Skeletal muscle satellite cell (primary cell): ENCODE measurements around the gene SPATA20.

Experiments used
- H3K27me3 ChIP-seq: 2 replicates; pipeline ENCODE4 v1.7.0; 2013; ENCODE audit warnings: low read length; ENCODE audit not compliant: control insufficient read depth, insufficient read depth
- H3K36me3 ChIP-seq: 2 replicates; pipeline ENCODE4 v1.7.0; 2013; ENCODE audit warnings: mild to moderate bottlenecking, control low read depth, low read length; ENCODE audit not compliant: insufficient read depth
- H3K4me1 ChIP-seq: 2 replicates; pipeline ENCODE4 v1.7.0; 2013; ENCODE audit warnings: low read length; ENCODE audit not compliant: control insufficient read depth, insufficient read depth
- H3K4me2 ChIP-seq: 2 replicates; pipeline ENCODE4 v1.7.0; 2013; ENCODE audit warnings: mild to moderate bottlenecking, low read length
- H3K4me3 ChIP-seq: 2 replicates; pipeline ENCODE4 v1.7.0; 2013; ENCODE audit warnings: low read length
- H3K9ac ChIP-seq: 2 replicates; pipeline ENCODE4 v1.7.0; 2013; ENCODE audit warnings: mild to moderate bottlenecking, low read depth, low read length, moderate library complexity
- H3K9me3 ChIP-seq: replicated peaks from 2 replicates; pipeline ENCODE4 v1.7.0; 2013; ENCODE audit warnings: mild to moderate bottlenecking, control low read depth, low read length

The SPATA20 gene

DNA sequence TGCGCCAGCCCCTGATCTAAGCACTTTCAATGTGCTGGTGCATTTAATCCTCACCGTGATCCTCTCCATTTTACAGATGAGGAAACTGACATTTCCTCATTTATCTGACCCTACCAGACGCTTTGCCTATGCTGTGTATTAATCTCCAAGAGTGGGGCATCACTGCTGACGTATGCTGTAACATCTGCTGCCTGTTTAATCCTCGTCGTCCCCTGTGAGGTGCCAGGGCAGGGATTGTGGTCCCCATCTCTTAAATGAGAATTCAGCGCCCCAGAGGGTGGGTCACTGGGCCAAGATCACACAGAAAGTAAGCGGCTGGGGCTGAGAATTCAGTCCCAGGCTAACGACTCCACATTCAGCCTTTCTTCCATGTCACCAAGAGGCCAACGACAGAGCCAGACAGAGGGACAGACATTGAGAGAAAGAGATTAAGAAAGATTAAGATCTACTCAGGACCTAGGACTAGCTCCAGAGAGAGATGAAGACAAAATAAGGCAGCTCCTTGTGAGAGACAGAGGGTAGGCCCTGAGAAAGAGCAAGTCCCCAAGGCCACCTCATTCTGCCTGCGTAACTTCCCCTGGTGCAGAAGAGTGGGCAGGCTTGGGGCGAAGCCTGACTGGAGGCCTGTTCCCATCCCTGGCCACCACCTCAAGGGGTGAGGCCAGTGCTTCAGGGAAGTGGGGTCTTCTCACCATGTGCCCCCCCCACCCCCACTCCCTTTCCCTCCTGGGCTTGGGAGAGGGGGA is 27.1 kb downstream of the SPATA20 start:
- no peak overlapping the region for H3K4me3 ChIP-seq
- H3K4me2 ChIP-seq = no peak overlapping the region
- H3K9me3 ChIP-seq = no peaks in the 10 kb centered on the region
- H3K27me3 ChIP-seq = peaks cover 48% of the 10 kb centered on the region
- H3K9ac ChIP-seq = no peak overlapping the region
- H3K36me3 ChIP-seq = no peaks in the 10 kb centered on the region
- H3K4me1 ChIP-seq = no peaks in the 10 kb centered on the region

DNA sequence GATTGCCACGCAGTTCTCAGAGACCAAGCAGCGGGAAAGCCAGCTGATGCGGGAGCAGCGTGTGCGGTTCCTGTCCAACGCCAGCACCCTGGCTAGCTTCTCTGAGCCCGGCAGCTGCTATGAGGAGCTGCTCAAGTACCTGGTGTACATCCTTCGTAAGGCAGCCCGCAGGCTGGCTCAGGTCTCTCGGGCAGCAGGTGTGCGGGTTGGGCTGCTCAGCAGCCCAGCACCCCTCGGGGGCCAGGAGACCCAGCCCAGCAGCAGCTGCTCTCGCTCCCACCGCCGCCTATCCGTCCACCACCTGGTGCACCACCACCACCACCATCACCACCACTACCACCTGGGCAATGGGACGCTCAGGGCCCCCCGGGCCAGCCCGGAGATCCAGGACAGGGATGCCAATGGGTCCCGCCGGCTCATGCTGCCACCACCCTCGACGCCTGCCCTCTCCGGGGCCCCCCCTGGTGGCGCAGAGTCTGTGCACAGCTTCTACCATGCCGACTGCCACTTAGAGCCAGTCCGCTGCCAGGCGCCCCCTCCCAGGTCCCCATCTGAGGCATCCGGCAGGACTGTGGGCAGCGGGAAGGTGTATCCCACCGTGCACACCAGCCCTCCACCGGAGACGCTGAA is 28.7 kb downstream of the SPATA20 start:
- Histone ChIP-seq H3K4me2 (no peak overlapping the region), H3K4me3 (no peak overlapping the region), H3K27me3 (peaks cover 62% of the 10 kb centered on the region), H3K4me1 (no peaks in the 10 kb centered on the region), H3K9ac (no peak overlapping the region), H3K9me3 (no peaks in the 10 kb centered on the region), H3K36me3 (no peaks in the 10 kb centered on the region)

DNA sequence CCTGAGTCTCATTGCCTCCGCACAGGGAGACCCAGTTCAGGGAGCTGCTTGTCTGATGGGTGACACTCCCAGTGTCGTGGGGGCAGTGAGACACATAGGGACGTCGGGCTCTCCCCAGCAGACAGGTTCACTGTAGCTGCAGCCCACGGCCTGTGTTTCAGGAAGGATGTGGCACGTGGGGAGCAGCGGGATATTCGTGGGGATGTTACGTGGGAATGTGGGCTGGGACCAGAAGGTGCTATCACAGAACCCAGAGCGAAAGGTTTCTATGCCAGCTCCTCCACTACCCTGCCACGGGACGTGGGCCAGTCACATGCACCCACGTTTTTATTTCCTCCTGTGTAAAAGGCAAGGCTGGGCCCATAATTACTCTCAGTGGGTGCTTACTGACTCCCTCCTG is 29.9 kb downstream of the SPATA20 start:
- no peaks in the 10 kb centered on the region for H3K36me3 ChIP-seq
- no peaks in the 10 kb centered on the region for H3K9me3 ChIP-seq
- H3K4me1 ChIP-seq = no peaks in the 10 kb centered on the region
- H3K4me3 ChIP-seq = no peak overlapping the region
- H3K27me3 ChIP-seq = peaks cover 68% of the 10 kb centered on the region
- H3K4me2 ChIP-seq = no peak overlapping the region
- H3K9ac ChIP-seq = no peak overlapping the region

DNA sequence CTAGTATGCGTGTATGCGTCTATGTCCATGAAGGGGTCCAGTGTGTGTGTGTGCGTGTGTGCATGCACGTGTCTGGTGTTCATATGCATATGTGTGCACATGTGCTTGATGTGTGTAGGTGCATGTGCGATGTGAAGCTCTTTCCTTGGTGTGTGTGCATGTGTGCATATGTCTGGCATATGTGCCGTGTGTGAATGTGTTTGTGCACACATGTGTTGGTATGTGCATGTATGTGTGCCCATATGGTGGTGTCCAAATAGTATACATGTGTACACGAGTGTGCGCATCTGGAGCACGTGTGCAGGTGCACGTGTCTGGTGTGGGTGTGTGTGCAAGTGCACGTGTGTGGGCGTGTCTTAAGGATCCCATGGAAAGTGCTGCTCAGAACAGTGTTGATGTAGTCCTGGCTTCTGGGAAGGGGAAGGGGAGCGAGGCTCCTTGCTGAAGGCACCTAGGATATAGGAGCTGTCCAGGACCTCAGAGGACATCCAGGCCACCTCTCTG is 30.5 kb downstream of the SPATA20 start:
- no peaks in the 10 kb centered on the region for H3K9me3 ChIP-seq
- peaks cover 74% of the 10 kb centered on the region for H3K27me3 ChIP-seq
- no peak overlapping the region for H3K9ac ChIP-seq
- no peaks in the 10 kb centered on the region for H3K36me3 ChIP-seq
- H3K4me2 ChIP-seq = no peak overlapping the region
- no peaks in the 10 kb centered on the region for H3K4me1 ChIP-seq
- H3K4me3 ChIP-seq = no peak overlapping the region

DNA sequence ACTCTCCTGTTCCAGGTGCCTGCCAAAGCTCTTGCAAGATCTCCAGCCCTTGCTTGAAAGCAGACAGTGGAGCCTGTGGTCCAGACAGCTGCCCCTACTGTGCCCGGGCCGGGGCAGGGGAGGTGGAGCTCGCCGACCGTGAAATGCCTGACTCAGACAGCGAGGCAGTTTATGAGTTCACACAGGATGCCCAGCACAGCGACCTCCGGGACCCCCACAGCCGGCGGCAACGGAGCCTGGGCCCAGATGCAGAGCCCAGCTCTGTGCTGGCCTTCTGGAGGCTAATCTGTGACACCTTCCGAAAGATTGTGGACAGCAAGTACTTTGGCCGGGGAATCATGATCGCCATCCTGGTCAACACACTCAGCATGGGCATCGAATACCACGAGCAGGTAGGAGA is 31.2 kb downstream of the SPATA20 start:
- Histone ChIP-seq H3K4me2 (no peak overlapping the region), H3K4me3 (no peak overlapping the region), H3K36me3 (no peaks in the 10 kb centered on the region), H3K4me1 (no peaks in the 10 kb centered on the region), H3K9ac (no peak overlapping the region), H3K27me3 (peaks cover 74% of the 10 kb centered on the region), H3K9me3 (no peaks in the 10 kb centered on the region)

DNA sequence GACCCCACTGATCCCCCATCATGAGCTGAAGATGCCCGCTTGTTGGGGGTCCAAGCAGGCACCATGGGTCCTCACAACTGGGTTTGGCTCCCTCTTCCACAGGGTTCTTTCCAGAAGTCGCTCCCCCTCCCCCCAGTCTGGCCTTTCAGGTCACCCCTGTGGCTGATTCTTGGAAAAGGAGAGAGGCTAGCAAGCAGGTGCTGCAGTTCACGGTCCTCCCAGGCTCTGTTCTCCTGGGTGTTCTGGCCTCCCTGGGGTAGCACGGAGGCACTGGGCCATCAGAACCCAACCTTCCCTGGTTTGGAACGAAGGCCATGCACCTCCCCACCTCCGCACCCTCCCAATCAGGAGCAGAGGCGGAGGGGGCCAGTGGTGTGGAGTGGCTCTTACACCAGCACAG is 32.4 kb downstream of the SPATA20 start:
- Histone ChIP-seq H3K36me3 (no peaks in the 10 kb centered on the region), H3K9me3 (no peaks in the 10 kb centered on the region), H3K4me3 (no peak overlapping the region), H3K27me3 (peaks cover 77% of the 10 kb centered on the region), H3K4me2 (no peak overlapping the region), H3K9ac (no peak overlapping the region), H3K4me1 (no peaks in the 10 kb centered on the region)

DNA sequence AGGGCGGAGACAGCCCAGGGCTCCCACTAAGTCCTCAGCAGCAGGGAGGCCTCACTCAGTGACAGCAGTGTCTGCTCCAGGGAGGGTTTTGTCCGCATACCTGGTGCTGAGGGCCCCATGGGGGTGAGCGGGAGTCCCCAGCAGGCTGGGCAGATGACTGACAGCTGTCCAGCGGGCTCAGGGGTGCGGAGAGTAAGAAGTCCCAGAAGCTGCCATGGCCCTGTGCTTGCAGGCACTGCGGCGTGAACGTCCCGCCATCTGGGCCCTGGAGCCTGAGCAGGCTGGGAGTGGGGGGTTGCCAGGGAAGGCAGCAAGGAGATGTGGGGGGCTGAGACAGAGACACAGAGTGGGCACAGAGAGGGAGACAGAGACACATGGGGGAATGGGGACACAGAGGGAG is 33.7 kb downstream of the SPATA20 start:
- no peak overlapping the region for H3K9ac ChIP-seq

DNA sequence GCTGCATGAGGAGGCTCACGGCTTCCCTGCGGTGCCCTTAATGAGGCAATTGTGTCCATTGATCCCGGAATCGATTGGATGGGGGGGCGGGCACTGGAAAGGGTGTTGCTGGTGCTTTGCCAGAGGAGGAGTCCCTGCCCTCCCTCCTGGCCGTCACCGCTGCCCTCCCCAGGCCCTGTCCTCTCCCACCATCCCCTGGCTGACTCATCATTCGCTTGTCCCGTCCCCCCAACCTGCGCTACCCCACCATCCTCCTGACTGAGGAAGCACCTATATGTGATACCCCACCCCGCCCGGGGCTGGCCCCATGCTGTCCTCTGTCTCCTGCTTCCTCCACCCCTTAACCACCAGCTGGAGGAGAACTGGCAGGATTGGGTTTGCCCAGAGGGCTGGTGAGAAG is 34.3 kb downstream of the SPATA20 start:
- Histone ChIP-seq H3K9ac (no peak overlapping the region), H3K4me2 (no peak overlapping the region), H3K4me3 (no peak overlapping the region), H3K4me1 (no peaks in the 10 kb centered on the region), H3K36me3 (no peaks in the 10 kb centered on the region), H3K9me3 (no peaks in the 10 kb centered on the region), H3K27me3 (peaks cover 76% of the 10 kb centered on the region)

More for the DNA sequence above, 33.7 kb downstream of the SPATA20 start:
- Histone ChIP-seq H3K4me1 (no peaks in the 10 kb centered on the region), H3K36me3 (no peaks in the 10 kb centered on the region), H3K9me3 (no peaks in the 10 kb centered on the region), H3K4me3 (no peak overlapping the region), H3K27me3 (peaks cover 72% of the 10 kb centered on the region), H3K4me2 (no peak overlapping the region)

DNA sequence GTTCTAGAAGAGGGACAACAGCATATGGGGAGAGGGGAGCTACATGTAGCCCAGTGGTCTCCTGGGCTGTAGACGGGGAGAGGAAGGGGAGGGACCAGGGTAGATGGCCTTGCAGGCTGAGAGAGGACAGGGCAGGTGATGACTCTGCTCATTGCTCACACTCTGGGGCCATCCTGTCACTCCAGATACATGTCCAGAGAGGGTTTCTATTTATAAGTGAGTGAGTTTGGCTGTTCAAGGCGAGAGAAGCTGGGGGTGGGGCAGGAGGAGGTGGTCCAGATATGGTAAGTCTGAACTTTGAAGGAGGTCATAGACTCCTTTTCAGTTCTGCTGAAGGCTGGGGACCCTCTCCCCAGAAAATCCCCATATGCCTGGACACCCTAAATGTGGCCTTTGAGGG is 35.8 kb downstream of the SPATA20 start:
- peaks cover 74% of the 10 kb centered on the region for H3K27me3 ChIP-seq
- H3K36me3 ChIP-seq = no peaks in the 10 kb centered on the region
- H3K4me2 ChIP-seq = no peak overlapping the region
- no peaks in the 10 kb centered on the region for H3K4me1 ChIP-seq
- H3K4me3 ChIP-seq = no peak overlapping the region
- H3K9ac ChIP-seq = no peak overlapping the region
- H3K9me3 ChIP-seq = no peaks in the 10 kb centered on the region

DNA sequence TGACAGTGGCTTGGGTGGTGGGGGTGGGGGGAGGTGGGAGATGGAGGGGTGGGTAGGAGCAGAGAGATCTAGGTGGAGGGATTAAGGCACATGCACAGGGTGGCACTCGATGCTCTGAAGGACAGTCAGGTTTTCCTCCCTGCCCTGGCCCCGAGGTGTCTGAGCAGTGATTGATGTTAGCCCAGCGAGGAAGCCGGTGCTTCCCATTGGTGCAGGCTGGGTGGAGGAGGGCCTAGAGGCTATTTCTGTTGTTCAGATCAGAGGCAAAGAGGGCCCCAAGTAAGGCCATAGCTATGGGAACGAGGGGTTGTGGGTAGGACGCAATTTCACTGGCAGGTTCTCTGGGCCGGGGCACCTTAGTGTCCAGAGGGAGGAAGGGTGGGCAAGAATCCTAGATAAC is 36.7 kb downstream of the SPATA20 start:
- no peak overlapping the region for H3K4me3 ChIP-seq
- H3K4me2 ChIP-seq = no peak overlapping the region
- no peak overlapping the region for H3K9ac ChIP-seq
- H3K4me1 ChIP-seq = no peaks in the 10 kb centered on the region
- H3K9me3 ChIP-seq = no peaks in the 10 kb centered on the region
- H3K36me3 ChIP-seq = no peaks in the 10 kb centered on the region
- H3K27me3 ChIP-seq = peaks cover 69% of the 10 kb centered on the region

DNA sequence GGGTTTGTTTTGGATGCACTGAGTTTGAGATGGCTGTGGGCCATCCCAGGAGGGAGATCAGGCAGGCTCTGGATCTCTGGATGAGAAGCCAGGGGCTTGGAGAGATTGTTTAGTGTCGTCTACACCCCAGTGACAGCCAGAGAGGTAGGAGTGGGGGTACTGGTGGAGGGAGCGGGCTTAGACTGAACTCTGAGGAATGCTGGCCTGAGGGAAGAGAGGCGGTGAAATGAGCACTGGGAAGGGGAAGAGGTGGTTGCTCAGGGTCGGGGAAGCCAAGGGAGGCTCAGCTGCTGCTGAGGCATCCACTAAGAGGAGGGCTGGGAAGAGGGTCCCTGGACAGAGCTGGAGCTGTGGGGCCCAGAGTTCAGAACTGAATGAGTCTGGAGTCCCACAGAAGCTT is 37.1 kb downstream of the SPATA20 start:
- peaks cover 64% of the 10 kb centered on the region for H3K27me3 ChIP-seq
- no peak overlapping the region for H3K9ac ChIP-seq
- no peaks in the 10 kb centered on the region for H3K9me3 ChIP-seq
- H3K4me3 ChIP-seq = no peak overlapping the region
- no peaks in the 10 kb centered on the region for H3K36me3 ChIP-seq
- no peak overlapping the region for H3K4me2 ChIP-seq
- peaks cover 1% of the 10 kb centered on the region for H3K4me1 ChIP-seq

DNA sequence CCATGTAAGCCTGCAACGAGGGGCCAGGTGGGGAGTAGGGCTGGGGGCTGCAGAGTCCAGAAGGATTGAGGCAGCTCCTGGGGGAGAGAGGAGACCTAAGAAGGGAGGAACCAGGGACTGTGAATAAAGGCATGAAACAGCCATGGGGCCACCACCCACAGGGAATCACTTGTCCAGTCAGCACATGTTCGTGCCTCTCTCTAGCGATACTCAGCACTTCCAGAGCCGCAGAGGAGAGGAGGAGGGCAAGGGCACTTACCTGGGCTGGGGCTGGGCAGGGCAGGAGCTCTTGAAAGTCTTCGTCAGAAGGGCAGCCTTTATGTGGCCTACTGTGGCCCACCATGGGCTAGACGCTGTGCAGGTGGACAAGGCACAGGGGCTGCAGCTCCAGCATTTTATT is 37.8 kb downstream of the SPATA20 start:
- H3K4me2 ChIP-seq = no peak overlapping the region
- H3K9ac ChIP-seq = no peak overlapping the region
- no peak overlapping the region for H3K4me3 ChIP-seq
- H3K4me1 ChIP-seq = peaks cover 7% of the 10 kb centered on the region
- H3K9me3 ChIP-seq = no peaks in the 10 kb centered on the region
- no peaks in the 10 kb centered on the region for H3K36me3 ChIP-seq
- H3K27me3 ChIP-seq = peaks cover 59% of the 10 kb centered on the region
